Karpas-422 (cell line): ENCODE data around the gene CD180. TPM values are rescaled to one million over a fixed set of nuclear protein-coding genes. Genes with fewer than 3 reads are reported as not detected.

Experiments used
- DNase-seq: peaks from one replicate; pipeline ENCODE4 v3.0.0-alpha.2; 2015
- H2AFZ ChIP-seq: fragments of 200-600 bp; sonication (generic); 2 replicates; pipeline ENCODE4 v1.6.1; 2014; ENCODE audit warnings: antibody characterized with exemption, low read length, mixed read lengths
- H3K27ac ChIP-seq: fragments of 200-600 bp; sonication (generic); 2 replicates; pipeline ENCODE4 v1.5.1; 2014; ENCODE audit warnings: mild to moderate bottlenecking, low read length, moderate library complexity
- H3K27me3 ChIP-seq: fragments of 200-600 bp; sonication (generic); 2 replicates; pipeline ENCODE4 v1.6.1; 2014; ENCODE audit warnings: low read length, mixed read lengths
- H3K36me3 ChIP-seq: fragments of 200-600 bp; sonication (generic); 2 replicates; pipeline ENCODE4 v1.6.1; 2014; ENCODE audit warnings: low read length, mixed read lengths; ENCODE audit not compliant: insufficient read depth
- H3K4me1 ChIP-seq: fragments of 200-600 bp; sonication (generic); 2 replicates; pipeline ENCODE4 v1.6.1; 2014; ENCODE audit warnings: mild to moderate bottlenecking, low read length, mixed read lengths
- H3K4me2 ChIP-seq: fragments of 200-600 bp; sonication (generic); 2 replicates; pipeline ENCODE4 v1.6.1; 2014; ENCODE audit warnings: low read length, low read depth, mild to moderate bottlenecking; ENCODE audit not compliant: poor library complexity, severe bottlenecking
- H3K4me3 ChIP-seq: fragments of 200-600 bp; sonication (generic); 2 replicates; pipeline ENCODE4 v1.5.1; 2014; ENCODE audit warnings: mild to moderate bottlenecking, antibody characterized with exemption, low read length, mixed read lengths
- H3K79me2 ChIP-seq: fragments of 200-600 bp; sonication (generic); 2 replicates; pipeline ENCODE4 v1.6.1; 2014; ENCODE audit warnings: mild to moderate bottlenecking, low read length, mixed read lengths
- H3K9ac ChIP-seq: fragments of 200-600 bp; sonication (generic); 2 replicates; pipeline ENCODE4 v1.6.0; 2014; ENCODE audit warnings: low read length
- H3K9me2 ChIP-seq: fragments of 200-600 bp; sonication (generic), shearing (Covaris generic); replicated peaks from 2 replicates; pipeline ENCODE4 v1.6.0; 2014; ENCODE audit warnings: mild to moderate bottlenecking, low read length, moderate library complexity; ENCODE audit not compliant: insufficient read depth
- H3K9me3 ChIP-seq: fragments of 300-700, 200-600 bp; sonication (generic); 2 replicates; pipeline ENCODE4 v1.6.1; 2014; ENCODE audit warnings: low read length, mixed read lengths
- H4K20me1 ChIP-seq: fragments of 200-600 bp; sonication (generic); 2 replicates; pipeline ENCODE4 v1.6.1; 2014; ENCODE audit warnings: mild to moderate bottlenecking, antibody characterized with exemption, low read length, low read depth; ENCODE audit not compliant: insufficient read depth
- total RNA-seq: library from RNA; depleted of rRNA; stranded (reverse); fragments of >200 nt; shearing (Covaris generic); gene quantifications from 2 replicates; pipeline ENCODE4 v1.2.3, GENCODE V29; 2014; ENCODE audit warnings: low replicate concordance

Gene CD180
- total RNA-seq, 1 experiment from 2014 or later = 90.7 TPM

GRCh38 chr5:67216564-67216963 lies 20.0 kb upstream of the CD180 start:
- Histone ChIP-seq H3K4me1 (peaks cover 24% of the 10 kb centered on the region), H3K27me3 (no peaks in the 10 kb centered on the region), H2AFZ (peak overlapping the region; percentile 73), H3K36me3 (no peaks in the 10 kb centered on the region), H3K27ac (peak overlapping the region; percentile 59), H3K4me3 (peak overlapping the region; percentile 44), H3K9ac (peak overlapping the region; percentile 54), H3K4me2 (peak overlapping the region; percentile 67), H4K20me1 (no peaks in the 10 kb centered on the region), H3K9me3 (no peaks in the 10 kb centered on the region), H3K9me2 (no peaks in the 10 kb centered on the region), H3K79me2 (no peaks in the 10 kb centered on the region)
- peak; percentile 48 for DNase-seq

GRCh38 chr5:67215519-67216471 lies 19.2 kb upstream of the CD180 start:
- Histone ChIP-seq H3K9me3 (no peaks in the 10 kb centered on the region), H3K27me3 (no peaks in the 10 kb centered on the region), H2AFZ (peak overlapping the region; percentile 73), H3K4me3 (peak overlapping the region; percentile 44), H3K4me2 (peak overlapping the region; percentile 67), H3K27ac (peak overlapping the region; percentile 59), H4K20me1 (no peaks in the 10 kb centered on the region), H3K4me1 (peaks cover 21% of the 10 kb centered on the region), H3K79me2 (no peaks in the 10 kb centered on the region), H3K36me3 (no peaks in the 10 kb centered on the region), H3K9me2 (no peaks in the 10 kb centered on the region), H3K9ac (peak overlapping the region; percentile 54)
- peak; percentile 94 for DNase-seq

- no peaks in the 10 kb centered on the region for H4K20me1 ChIP-seq
- H2AFZ ChIP-seq = no peak overlapping the region
- H3K4me2 ChIP-seq = peak overlapping the region; percentile 67
- no peaks in the 10 kb centered on the region for H3K79me2 ChIP-seq
- H3K36me3 ChIP-seq = no peaks in the 10 kb centered on the region
- H3K4me1 ChIP-seq = peaks cover 21% of the 10 kb centered on the region
- no peak overlapping the region for H3K4me3 ChIP-seq
- no peaks in the 10 kb centered on the region for H3K9me2 ChIP-seq
- H3K9me3 ChIP-seq = no peaks in the 10 kb centered on the region
- no peak for DNase-seq
- no peak overlapping the region for H3K27ac ChIP-seq
- H3K27me3 ChIP-seq = no peaks in the 10 kb centered on the region
- H3K9ac ChIP-seq = no peak overlapping the region
These were observed 18.3 kb upstream of the CD180 start for GRCh38 chr5:67214707-67215447.

- H3K9ac ChIP-seq = no peak overlapping the region
- peaks cover 27% of the 10 kb centered on the region for H3K4me1 ChIP-seq
- DNase-seq = peak; percentile 34
- H2AFZ ChIP-seq = no peak overlapping the region
- H3K27me3 ChIP-seq = no peaks in the 10 kb centered on the region
- H3K9me2 ChIP-seq = no peaks in the 10 kb centered on the region
- no peaks in the 10 kb centered on the region for H3K9me3 ChIP-seq
- H4K20me1 ChIP-seq = no peaks in the 10 kb centered on the region
- H3K27ac ChIP-seq = no peak overlapping the region
- no peak overlapping the region for H3K4me3 ChIP-seq
- H3K79me2 ChIP-seq = no peaks in the 10 kb centered on the region
- H3K36me3 ChIP-seq = no peaks in the 10 kb centered on the region
- no peak overlapping the region for H3K4me2 ChIP-seq
These were observed 17.4 kb upstream of the CD180 start for GRCh38 chr5:67214036-67214435.

- Histone ChIP-seq H4K20me1 (no peaks in the 10 kb centered on the region), H3K9ac (no peak overlapping the region), H3K27me3 (no peaks in the 10 kb centered on the region), H3K9me2 (no peaks in the 10 kb centered on the region), H3K4me1 (peaks cover 46% of the 10 kb centered on the region), H3K9me3 (no peaks in the 10 kb centered on the region), H3K79me2 (no peaks in the 10 kb centered on the region), H3K4me2 (no peak overlapping the region), H3K4me3 (no peak overlapping the region), H3K27ac (no peak overlapping the region), H3K36me3 (no peaks in the 10 kb centered on the region), H2AFZ (no peak overlapping the region)
- peak; percentile 37 for DNase-seq
These were observed 15.3 kb upstream of the CD180 start for GRCh38 chr5:67211926-67212325.

- Histone ChIP-seq H3K27me3 (no peaks in the 10 kb centered on the region), H3K9me3 (no peaks in the 10 kb centered on the region), H3K9me2 (no peaks in the 10 kb centered on the region), H3K27ac (peak overlapping the region; percentile 87), H3K79me2 (no peaks in the 10 kb centered on the region), H2AFZ (peak overlapping the region; percentile 75; the same call in 1 of the 2 replicates), H3K36me3 (no peaks in the 10 kb centered on the region), H4K20me1 (no peaks in the 10 kb centered on the region), H3K4me2 (peak overlapping the region; percentile 70), H3K9ac (peak overlapping the region; percentile 49), H3K4me3 (peak overlapping the region; percentile 33; the same call in 1 of the 2 replicates), H3K4me1 (peaks cover 54% of the 10 kb centered on the region)
- peak; percentile 92 for DNase-seq
These were observed 12.7 kb upstream of the CD180 start for GRCh38 chr5:67209141-67209771.

- Histone ChIP-seq H3K4me1 (peaks cover 63% of the 10 kb centered on the region), H3K4me2 (peak overlapping the region; percentile 70), H3K27me3 (no peaks in the 10 kb centered on the region), H3K27ac (peak overlapping the region; percentile 87), H4K20me1 (no peaks in the 10 kb centered on the region), H3K36me3 (no peaks in the 10 kb centered on the region), H3K9ac (peak overlapping the region; percentile 48), H3K9me3 (no peaks in the 10 kb centered on the region), H2AFZ (peak overlapping the region; percentile 22; the same call in 1 of the 2 replicates), H3K9me2 (no peaks in the 10 kb centered on the region), H3K4me3 (no peak overlapping the region), H3K79me2 (no peaks in the 10 kb centered on the region)
- DNase-seq = peak; percentile 49
These were observed 11.8 kb upstream of the CD180 start for GRCh38 chr5:67208403-67208802.
